ENCODE results near the gene CNIH2. TPM values are rescaled to one million over a fixed set of nuclear protein-coding genes. Genes with fewer than 3 reads are reported as not detected.

CNIH2 gene
- total and polyA plus RNA-seq, 9 of the 15 experiments (the other 6 are each of a cell fraction or from before 2014, with no cell fraction given), result 0.26 to 0.89 (median 0.40) TPM; not detected in 4

- TF ChIP-seq, protein P1, sequence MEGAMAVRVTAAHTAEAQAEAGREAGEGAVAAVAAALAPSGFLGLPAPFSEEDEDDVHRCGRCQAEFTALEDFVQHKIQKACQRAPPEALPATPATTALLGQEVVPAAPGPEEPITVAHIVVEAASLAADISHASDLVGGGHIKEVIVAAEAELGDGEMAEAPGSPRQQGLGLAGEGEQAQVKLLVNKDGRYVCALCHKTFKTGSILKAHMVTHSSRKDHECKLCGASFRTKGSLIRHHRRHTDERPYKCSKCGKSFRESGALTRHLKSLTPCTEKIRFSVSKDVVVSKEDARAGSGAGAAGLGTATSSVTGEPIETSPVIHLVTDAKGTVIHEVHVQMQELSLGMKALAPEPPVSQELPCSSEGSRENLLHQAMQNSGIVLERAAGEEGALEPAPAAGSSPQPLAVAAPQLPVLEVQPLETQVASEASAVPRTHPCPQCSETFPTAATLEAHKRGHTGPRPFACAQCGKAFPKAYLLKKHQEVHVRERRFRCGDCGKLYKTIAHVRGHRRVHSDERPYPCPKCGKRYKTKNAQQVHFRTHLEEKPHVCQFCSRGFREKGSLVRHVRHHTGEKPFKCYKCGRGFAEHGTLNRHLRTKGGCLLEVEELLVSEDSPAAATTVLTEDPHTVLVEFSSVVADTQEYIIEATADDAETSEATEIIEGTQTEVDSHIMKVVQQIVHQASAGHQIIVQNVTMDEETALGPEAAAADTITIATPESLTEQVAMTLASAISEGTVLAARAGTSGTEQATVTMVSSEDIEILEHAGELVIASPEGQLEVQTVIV (CRISPR knock-in tag; IDR thresholded peaks at IDR 0.05; ENCODE audit: borderline replicate concordance), result peak; percentile 95
- TF ChIP-seq TAF1 (IDR thresholded peaks at IDR 0.05; ENCODE audit: control insufficient read depth, extremely low read depth, insufficient read depth, low read length, severe bottlenecking) (no peak), ZC3H4 (CRISPR knock-in tag; IDR thresholded peaks at IDR 0.05; ENCODE audit: borderline replicate concordance) (no peak), GABPB2 (CRISPR knock-in tag; conservative IDR thresholded peaks at IDR 0.05) (no peak), MCM2 (IDR thresholded peaks at IDR 0.05; ENCODE audit: low read depth) (no peak), ZNF146 (CRISPR knock-in tag; IDR thresholded peaks at IDR 0.05; ENCODE audit: unreplicated experiment) (no peak), L3MBTL2 (IDR thresholded peaks at IDR 0.05) (0 out of 2 replicates have a peak, but pooled peaks have one; percentile 19), GTF2A2 (tag; IDR thresholded peaks at IDR 0.05) (no peak), MAX (CRISPR knock-in tag; IDR thresholded peaks at IDR 0.05) (peak; percentile 45), MXD1 (CRISPR knock-in tag; IDR thresholded peaks at IDR 0.05; ENCODE audit: borderline replicate concordance, poor library complexity, severe bottlenecking) (no peak), NCOR1 (IDR thresholded peaks at IDR 0.05) (no peak), ZNF41 (CRISPR knock-in tag; conservative IDR thresholded peaks at IDR 0.05) (no peak), TEAD2 (tag; IDR thresholded peaks at IDR 0.05) (no peak), PTTG1 (tag; IDR thresholded peaks at IDR 0.05; ENCODE audit: low read depth) (no peak), ZNF592 (IDR thresholded peaks at IDR 0.05) (no peak), VEZF1 (CRISPR knock-in tag; IDR thresholded peaks at IDR 0.05) (peak; percentile 23; the same call in 1 of the 2 replicates), CBX3 (IDR thresholded peaks at IDR 0.05; ENCODE audit: borderline replicate concordance in 1 of 2, low read length in 2 of 2) (peak in 1 of 2 experiments; percentile 27; a peak in 1 of 3 replicates)
Observed at GRCh38 chr11:66282468-66283455, 4.8 kb downstream of the CNIH2 start (continued).

Data from K562 (cell line).